ENCODE data around the gene MEIS1. TPM values are rescaled to one million over a fixed set of nuclear protein-coding genes. Genes with fewer than 3 reads are reported as not detected.

The MEIS1 gene
- total and polyA plus RNA-seq, 2 donors from 2014 or later = 7.3 to 36.7 TPM

GRCh38 chr2:66565291-66565690, 130.4 kb downstream of the MEIS1 start:
- no peaks in the 10 kb centered on the region for H3K27me3 ChIP-seq (ENCODE audit: control insufficient read depth, insufficient read depth, low read length)
- no peak overlapping the region for H3K27ac ChIP-seq (ENCODE audit: low read depth in 2 of 2, low read length in 2 of 2)
- TF ChIP-seq CTCF (IDR thresholded peaks at IDR 0.05; ENCODE audit: borderline replicate concordance, extremely low read depth, insufficient read depth) = no peak
- peaks cover 8 to 15% (median 9%) of the 10 kb centered on the region in 3 donors for H3K4me1 ChIP-seq (ENCODE audit: control insufficient read depth in 2 of 3, insufficient read depth in 2 of 3, low read depth in 1 of 3, low read length in 3 of 3)
- no peak overlapping the region for H3K4me3 ChIP-seq (ENCODE audit: low read length in 3 of 3)
- H3K9ac ChIP-seq (ENCODE audit: low read length in 3 of 3) = no peak overlapping the region
- intact Hi-C loops (cut with DNase I) = no loop called here
- peaks cover 0 to 5% (median 0%) of the 10 kb centered on the region in 3 donors for H3K36me3 ChIP-seq (ENCODE audit: control insufficient read depth in 2 of 3, insufficient read depth in 3 of 3, low read length in 3 of 3)
- H3K9me3 ChIP-seq (ENCODE audit: control insufficient read depth in 2 of 3, insufficient read depth in 1 of 3, low read length in 3 of 3) = no peaks in the 10 kb centered on the region
- FAIRE-seq (no peak), DNase-seq (no peak)

GRCh38 chr2:66566726-66567399, 131.9 kb downstream of the MEIS1 start:
- H3K27ac ChIP-seq (ENCODE audit: low read depth in 2 of 2, low read length in 2 of 2) = no peak overlapping the region
- TF ChIP-seq CTCF (IDR thresholded peaks at IDR 0.05; ENCODE audit: borderline replicate concordance, extremely low read depth, insufficient read depth) = no peak
- DNase-seq = peak in 1 of 5 donors; percentile 67
- peaks cover 8 to 15% (median 9%) of the 10 kb centered on the region in 3 donors for H3K4me1 ChIP-seq (ENCODE audit: control insufficient read depth in 2 of 3, insufficient read depth in 2 of 3, low read depth in 1 of 3, low read length in 3 of 3)
- intact Hi-C loops (cut with DNase I) = no loop called here
- no peak overlapping the region for H3K9ac ChIP-seq (ENCODE audit: low read length in 3 of 3)
- no peaks in the 10 kb centered on the region for H3K27me3 ChIP-seq (ENCODE audit: control insufficient read depth, insufficient read depth, low read length)
- no peaks in the 10 kb centered on the region for H3K9me3 ChIP-seq (ENCODE audit: control insufficient read depth in 2 of 3, insufficient read depth in 1 of 3, low read length in 3 of 3)
- no peak for FAIRE-seq
- H3K36me3 ChIP-seq (ENCODE audit: control insufficient read depth in 2 of 3, insufficient read depth in 3 of 3, low read length in 3 of 3) = peaks cover 0 to 5% (median 0%) of the 10 kb centered on the region in 3 donors
- H3K4me3 ChIP-seq (ENCODE audit: low read length in 3 of 3) = no peak overlapping the region

GRCh38 chr2:66567729-66568128, 132.8 kb downstream of the MEIS1 start:
- Histone ChIP-seq H3K36me3 (ENCODE audit: control insufficient read depth in 2 of 3, insufficient read depth in 3 of 3, low read length in 3 of 3) (peaks cover 0 to 7% (median 0%) of the 10 kb centered on the region in 3 donors), H3K27me3 (ENCODE audit: control insufficient read depth, insufficient read depth, low read length) (no peaks in the 10 kb centered on the region), H3K4me3 (ENCODE audit: low read length in 3 of 3) (no peak overlapping the region), H3K27ac (ENCODE audit: low read depth in 2 of 2, low read length in 2 of 2) (no peak overlapping the region), H3K4me1 (ENCODE audit: control insufficient read depth in 2 of 3, insufficient read depth in 2 of 3, low read depth in 1 of 3, low read length in 3 of 3) (peaks cover 2 to 18% (median 8%) of the 10 kb centered on the region in 3 donors), H3K9me3 (ENCODE audit: control insufficient read depth in 2 of 3, insufficient read depth in 1 of 3, low read length in 3 of 3) (no peaks in the 10 kb centered on the region), H3K9ac (ENCODE audit: low read length in 3 of 3) (no peak overlapping the region)
- peak in 2 of 5 donors; percentile 75 to 81 for DNase-seq
- no peak for FAIRE-seq
- no peak for TF ChIP-seq CTCF (IDR thresholded peaks at IDR 0.05; ENCODE audit: borderline replicate concordance, extremely low read depth, insufficient read depth)
- intact Hi-C loops (cut with DNase I) = no loop called here

Data from kidney (tissue), 14 donors.